Measurements from ENCODE around the gene FAM237B.
"Not testable (repeated sequence)": the region's sequence is repeated elsewhere in the genome, so short reads cannot be mapped to it uniquely, and the experiment has no call there.

The FAM237B gene

DNA sequence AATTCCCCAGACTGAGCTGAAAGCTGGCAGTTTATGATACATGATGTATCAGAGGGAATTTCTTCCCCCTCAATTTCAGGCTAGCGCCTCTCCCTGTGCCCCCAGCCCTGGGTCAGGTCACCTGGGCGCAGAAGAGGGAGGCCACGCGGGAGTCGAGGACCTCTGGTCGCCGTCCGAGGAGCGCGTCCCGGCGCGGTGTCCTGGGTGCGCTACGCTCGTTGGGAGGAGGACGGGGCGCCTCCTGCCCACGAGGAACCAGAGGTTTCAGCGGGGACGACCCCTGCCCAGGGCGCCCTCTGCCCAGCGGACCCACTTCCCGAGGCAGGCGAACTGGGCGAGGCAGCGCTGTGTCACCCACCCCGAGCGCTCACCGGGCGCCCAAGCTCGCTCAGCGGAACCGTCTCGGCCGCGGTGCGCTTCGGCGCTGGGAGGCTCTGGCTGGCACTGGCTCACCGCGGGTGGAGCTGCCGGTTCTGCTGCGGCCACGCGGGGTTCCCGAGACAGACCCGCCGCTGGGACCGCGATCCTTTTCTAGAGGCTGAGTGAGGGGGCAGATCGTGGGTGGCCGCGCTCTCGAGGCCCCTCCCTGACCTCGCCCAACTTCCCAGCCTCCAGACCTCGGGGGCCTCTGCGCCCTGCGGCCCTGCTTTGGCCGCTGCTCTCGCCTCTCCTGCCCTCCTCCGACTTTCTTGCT is at the start of gene FAM237B:
Gene FAM237B (minus strand): TSS at position 504 of the 694 bp plus-strand sequence. CDS start 1,556 bp downstream, outside the sequence.
- H3K4me3 ChIP-seq (ENCODE audit: low read depth, low read length) = peak within 1 kb of the TSS; percentile 35
- peak; percentile 27 for DNase-seq (ENCODE audit: low read depth)
- TF ChIP-seq CTCF (conservative IDR thresholded peaks at IDR 0.05; ENCODE audit: low read depth, low read length) = no peak

DNA sequence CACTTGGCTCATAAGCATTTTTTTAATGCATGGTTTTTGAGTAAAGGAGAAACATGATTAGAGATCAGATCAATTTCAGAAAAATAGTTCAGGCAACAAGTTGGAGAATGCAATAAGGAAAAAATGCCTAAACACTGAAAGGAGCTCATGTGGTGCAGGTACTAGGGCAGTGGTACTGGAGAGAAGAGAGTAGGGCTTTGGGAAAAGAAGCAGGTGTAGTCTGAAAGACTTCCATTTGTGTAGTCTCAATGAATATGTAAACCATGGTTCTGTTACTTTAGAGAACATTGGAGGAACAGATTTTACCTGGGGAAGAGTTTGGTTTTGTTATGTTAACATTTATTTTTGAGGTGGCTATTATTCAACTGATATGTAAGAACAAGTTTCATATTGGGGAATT is 30.9 kb upstream of the FAM237B start:
- no peak overlapping the region for H3K4me3 ChIP-seq (ENCODE audit: low read depth, low read length)
- no peak for TF ChIP-seq CTCF (conservative IDR thresholded peaks at IDR 0.05; ENCODE audit: low read depth, low read length)
- DNase-seq (ENCODE audit: low read depth) = no peak

- DNase-seq (ENCODE audit: low read depth); H3K4me3 ChIP-seq (ENCODE audit: low read depth, low read length): not testable (repeated sequence)
Observed at GRCh38 chr7:90350032-90350431, 28.9 kb upstream of the FAM237B start.

DNA sequence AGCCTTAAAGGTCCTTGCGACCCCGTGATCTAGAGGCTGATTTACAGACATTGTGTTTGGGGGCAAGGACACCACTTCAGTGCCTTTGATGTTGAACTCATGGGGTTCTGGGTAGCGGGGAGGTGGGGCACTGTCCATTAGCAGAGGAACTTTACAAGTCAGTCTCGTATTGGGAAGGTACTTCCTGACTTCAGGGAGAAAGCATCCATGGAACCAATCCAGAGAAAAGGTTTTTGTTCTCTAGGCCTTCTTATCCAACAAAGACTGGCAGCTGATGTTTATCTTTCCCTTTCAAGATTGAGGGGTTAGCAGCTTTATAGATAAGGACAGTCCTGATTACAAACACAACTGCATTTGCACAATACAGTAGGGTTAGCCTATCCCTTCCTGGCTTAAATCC is 28.2 kb upstream of the FAM237B start:
- H3K4me3 ChIP-seq (ENCODE audit: low read depth, low read length) = no peak overlapping the region
- no peak for DNase-seq (ENCODE audit: low read depth)
- TF ChIP-seq CTCF (conservative IDR thresholded peaks at IDR 0.05; ENCODE audit: low read depth, low read length) = no peak

GRCh38 chr7:90347759-90348158 is 26.7 kb upstream of the FAM237B start:
- no peak for DNase-seq (ENCODE audit: low read depth)
- TF ChIP-seq CTCF (conservative IDR thresholded peaks at IDR 0.05; ENCODE audit: low read depth, low read length) = no peak
- no peak overlapping the region for H3K4me3 ChIP-seq (ENCODE audit: low read depth, low read length)

DNA sequence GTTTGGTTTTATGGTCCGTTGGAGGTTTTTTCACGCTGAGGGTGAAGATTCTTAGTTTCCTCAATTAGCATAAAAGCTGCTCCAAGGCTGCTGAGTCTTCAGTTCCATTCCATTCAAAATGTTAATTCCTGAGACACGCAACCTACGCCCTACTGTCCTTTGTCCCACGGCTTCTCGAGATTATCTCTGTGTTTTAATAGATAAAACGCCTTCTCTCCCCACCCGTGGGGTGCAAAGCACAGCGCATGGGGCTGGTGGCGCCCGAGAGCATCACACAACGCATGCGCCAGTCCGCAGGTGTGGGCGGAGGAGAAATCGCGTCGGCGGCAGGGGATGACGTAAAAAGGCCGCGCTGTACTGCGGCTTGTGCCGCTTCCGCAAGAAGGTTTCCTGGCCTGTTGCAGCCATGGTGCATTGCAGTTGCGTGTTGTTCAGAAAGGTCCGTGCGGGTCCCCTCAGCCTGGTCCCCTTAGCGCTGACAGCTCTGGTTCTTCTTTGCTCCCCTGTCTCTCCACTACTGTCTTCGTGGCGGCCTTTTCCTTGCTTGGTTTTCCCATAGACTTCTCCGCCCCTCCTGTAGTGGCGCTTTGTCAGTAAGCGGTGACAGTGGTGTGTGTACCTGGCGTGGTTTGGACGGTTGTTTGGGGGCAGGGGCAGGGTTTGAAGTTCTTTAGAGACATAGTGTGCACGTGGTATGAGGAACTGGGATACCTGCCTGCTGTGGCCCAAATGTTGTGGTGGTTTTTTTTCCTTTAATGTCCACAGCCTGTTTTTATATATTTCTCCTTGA is 25.4 kb upstream of the FAM237B start, which contains the start of gene GTPBP10:
Gene GTPBP10 (plus strand): TSS at position 381 of the 790 bp plus-strand sequence. CDS start 26 bp downstream, at position 407.
- peak within 1 kb of the TSS; percentile 96 for H3K4me3 ChIP-seq (ENCODE audit: low read depth, low read length)
- TF ChIP-seq CTCF (conservative IDR thresholded peaks at IDR 0.05; ENCODE audit: low read depth, low read length) = peak; percentile 79
- DNase-seq (ENCODE audit: low read depth) = peak; percentile 97

- peak; percentile 0 for TF ChIP-seq CTCF (conservative IDR thresholded peaks at IDR 0.05; ENCODE audit: low read depth, low read length)
- peak overlapping the region; percentile 96 for H3K4me3 ChIP-seq (ENCODE audit: low read depth, low read length)
- peak; percentile 69 for DNase-seq (ENCODE audit: low read depth)
Observed at GRCh38 chr7:90345595-90346335, 24.7 kb upstream of the FAM237B start.

Measured in choroid plexus epithelial cell (primary cell).